Right kidney (tissue), 1 donor: ENCODE results near the gene CDON.
"Not testable (repeated sequence)": the region's sequence is repeated elsewhere in the genome, so short reads cannot be mapped to it uniquely, and the experiment has no call there.

Experiments used
- DNase-seq: peaks from one replicate; pipeline ENCODE4 v3.0.0-alpha.2; 2016

CDON gene

DNA sequence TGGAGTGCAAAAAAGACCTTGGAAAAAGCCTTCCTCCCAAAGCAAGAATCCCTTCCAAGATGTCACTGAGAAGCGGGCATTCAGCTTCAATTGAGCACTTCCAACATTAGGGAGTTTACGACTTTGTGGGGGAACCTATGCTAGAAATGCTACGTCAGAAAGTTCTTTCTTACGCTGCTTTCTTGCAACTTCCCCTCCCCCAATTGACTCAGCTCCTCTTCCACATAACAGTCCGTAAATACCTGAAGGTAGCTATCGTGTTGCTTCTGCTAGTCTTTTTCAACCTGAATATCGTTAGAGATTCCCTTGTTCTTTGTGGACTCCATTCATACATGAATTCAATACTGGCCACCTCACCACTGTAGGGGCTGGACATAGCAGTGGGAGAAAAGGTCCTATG lies 69.8 kb downstream of the CDON start:
- no peak for DNase-seq

DNA sequence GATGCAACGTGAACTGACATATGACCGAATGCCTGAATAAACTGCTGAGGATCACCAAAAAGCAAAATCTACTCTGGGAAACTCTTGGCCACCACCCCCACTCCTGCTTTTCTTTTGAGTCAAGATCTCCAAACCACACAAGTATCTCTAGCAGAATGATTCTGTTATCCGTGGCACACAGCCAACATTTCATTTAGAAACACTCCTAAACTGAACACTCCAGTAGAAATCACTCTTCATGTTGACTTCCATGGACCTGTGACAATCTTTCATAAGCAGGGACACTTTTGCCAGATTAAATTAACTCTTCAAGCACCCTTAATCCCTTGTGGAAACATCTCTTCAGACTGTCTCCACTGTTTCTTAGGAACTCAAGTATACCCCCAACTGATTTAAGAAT lies 72.4 kb downstream of the CDON start:
- DNase-seq = no peak

DNA sequence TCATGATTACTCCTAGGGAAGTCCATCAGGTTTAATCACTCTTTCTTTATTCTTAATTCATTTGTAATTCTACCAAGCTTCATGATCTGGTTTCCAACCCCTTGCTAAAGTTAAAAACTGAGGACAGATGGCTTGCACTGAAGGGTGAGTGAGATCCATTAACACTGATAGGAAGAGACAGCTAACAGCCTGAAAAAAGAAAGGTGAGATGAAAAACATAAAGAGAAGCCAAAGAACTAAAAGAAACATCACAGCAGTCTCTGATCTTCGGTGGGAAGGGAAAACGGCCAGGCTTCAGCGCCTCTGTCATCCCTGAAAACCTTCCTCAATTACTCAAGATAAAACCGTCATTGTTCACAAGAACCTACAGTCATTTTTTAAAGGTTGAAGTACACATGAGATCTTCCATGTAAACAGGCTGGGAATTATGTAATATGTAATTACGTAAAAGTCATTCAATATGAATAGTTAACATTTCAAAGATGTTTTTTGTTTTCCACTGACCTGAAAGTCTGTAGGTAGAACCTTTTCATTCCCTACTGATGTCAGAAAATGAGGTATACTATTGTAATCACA lies 75.5 kb downstream of the CDON start:
- no peak for DNase-seq

DNA sequence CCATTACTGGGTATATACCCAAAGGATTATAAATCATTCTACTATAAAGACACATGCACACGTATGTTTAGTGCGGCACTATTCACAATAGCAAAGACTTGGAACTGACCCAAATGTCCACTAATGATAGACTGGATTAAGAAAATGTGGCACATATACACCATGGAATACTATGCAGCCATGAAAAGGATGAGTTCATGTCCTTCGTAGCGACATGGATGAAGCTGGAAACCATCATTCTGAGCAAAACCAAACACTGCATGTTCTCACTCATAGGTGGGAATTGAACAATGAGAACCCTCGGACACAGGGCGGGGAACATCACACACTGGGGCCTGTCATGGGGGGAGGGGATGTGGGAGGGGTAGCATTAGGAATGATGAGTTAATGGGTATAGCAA lies 76.7 kb downstream of the CDON start:
- DNase-seq = not testable (repeated sequence)

- no peak for DNase-seq
Observed at GRCh38 chr11:125982348-125982730, 80.3 kb downstream of the CDON start.

- DNase-seq = no peak
Observed at GRCh38 chr11:125980436-125980835, 82.2 kb downstream of the CDON start.

DNA sequence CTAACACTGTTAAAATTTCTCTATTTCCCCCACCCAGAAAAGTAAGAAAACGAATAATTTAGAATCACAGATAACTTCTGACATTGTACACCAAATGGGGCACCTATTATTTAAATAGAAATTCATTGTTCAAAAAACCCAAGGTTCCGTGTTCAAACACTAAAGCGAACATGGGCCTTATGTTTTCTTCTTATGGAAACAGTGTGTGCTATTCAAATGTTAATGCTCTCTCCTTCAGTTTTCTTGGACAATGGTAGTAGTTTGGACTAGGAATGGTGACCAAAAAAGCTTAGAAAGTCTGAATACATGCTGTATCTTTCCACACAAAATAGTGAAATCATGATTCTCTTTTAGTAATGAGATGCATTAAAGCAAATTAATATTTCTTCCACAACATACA lies 83.2 kb downstream of the CDON start:
- no peak for DNase-seq

DNA sequence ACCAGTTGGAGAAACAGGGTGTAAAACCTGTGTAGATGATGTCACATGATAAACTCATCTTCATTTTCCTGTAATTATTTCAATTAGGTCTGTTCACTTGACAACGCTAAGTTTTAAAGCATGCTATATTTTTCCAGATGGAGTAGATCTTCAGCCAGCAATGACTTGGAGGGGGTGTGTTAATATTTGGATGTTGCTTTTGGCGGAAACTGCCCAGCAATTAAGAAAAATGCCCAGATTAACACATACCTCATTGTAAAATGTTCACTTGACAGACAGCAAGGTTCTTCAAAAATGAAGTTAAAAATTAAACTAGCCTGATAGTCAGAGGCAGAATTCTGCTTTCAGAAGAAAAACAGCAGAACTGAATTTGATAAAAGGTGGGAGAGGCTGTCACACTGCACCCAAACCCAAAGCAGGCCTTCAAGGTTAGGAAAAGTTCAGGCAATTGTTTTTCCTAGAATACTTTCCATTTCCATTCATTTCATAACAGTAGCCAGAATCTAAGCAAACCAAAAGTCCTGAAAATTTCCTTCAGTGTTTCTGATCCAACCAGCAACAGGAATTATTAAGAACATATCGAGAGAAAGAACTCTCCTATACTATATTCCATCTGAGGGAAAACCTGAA lies 83.8 kb downstream of the CDON start:
- DNase-seq = no peak

GRCh38 chr11:125978181-125978716 lies 84.4 kb downstream of the CDON start:
- no peak for DNase-seq

GRCh38 chr11:125977333-125977732 lies 85.3 kb downstream of the CDON start:
- DNase-seq = no peak

- DNase-seq = no peak
Observed at GRCh38 chr11:125976156-125976555, 86.5 kb downstream of the CDON start.

GRCh38 chr11:125975634-125976033 lies 87.0 kb downstream of the CDON start:
- DNase-seq = no peak

GRCh38 chr11:125974284-125974683 lies 88.4 kb downstream of the CDON start:
- DNase-seq = no peak

GRCh38 chr11:125971618-125972017 lies 91.0 kb downstream of the CDON start:
- DNase-seq = no peak

DNA sequence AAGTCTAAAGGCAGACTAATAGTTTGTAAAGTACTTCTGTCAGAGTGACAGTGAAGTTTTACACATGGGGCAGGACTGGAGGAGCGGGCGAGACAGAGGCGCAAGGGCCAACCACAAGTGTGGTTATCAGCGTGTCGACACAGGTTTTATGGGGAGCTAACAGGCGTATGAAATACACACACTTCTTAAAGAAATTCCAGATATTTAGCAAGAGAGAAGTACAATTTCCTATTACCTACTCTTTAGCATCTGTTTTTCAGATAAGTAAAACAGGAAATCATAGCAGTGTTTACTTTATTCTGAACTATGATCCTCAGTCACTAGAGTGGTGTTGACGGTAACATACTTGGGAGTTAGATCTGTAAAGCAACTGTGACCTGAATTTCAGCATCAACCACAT lies 94.3 kb downstream of the CDON start:
- no peak for DNase-seq

DNA sequence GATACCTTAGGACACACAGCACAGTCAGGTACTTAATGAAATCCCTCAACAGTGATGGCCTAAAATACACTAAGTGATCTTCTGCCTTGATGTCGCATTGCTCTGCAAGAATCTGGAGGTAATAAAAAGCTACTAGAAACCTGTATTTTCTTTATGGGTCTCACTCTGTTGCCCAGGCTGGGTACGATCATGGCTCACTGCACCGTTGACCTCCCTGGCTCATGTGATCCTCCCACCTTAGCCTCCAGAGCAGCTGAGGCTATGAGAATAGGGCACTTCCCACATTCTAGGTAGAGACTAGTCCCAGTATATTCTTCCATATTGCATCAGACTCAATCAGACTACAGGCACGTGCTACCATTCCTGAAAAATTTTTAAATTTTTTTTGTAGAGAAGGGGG lies 95.2 kb downstream of the CDON start:
- no peak for DNase-seq

DNA sequence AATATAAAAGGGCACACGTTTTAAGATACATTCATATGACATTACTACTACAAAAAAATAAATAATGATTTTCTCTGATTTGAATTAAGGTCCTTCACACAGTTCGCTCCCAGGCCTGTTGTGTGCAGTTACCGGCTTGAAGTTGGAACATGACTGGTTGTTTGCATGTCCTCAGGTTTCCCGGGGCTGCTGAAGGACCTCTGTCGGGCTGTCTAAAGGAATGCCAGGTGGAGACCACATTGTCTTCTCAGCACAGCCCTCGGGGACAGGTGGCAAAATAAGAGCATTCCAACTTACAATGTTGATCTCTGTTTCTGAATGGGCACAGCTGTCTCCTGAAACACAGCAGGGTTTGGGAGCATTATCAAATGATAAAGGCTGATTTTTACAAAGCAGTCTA lies 101.9 kb downstream of the CDON start:
- DNase-seq = no peak

GRCh38 chr11:125959931-125960330 lies 102.7 kb downstream of the CDON start:
- no peak for DNase-seq

- no peak for DNase-seq
Observed at GRCh38 chr11:125959511-125959910, 103.2 kb downstream of the CDON start.

DNA sequence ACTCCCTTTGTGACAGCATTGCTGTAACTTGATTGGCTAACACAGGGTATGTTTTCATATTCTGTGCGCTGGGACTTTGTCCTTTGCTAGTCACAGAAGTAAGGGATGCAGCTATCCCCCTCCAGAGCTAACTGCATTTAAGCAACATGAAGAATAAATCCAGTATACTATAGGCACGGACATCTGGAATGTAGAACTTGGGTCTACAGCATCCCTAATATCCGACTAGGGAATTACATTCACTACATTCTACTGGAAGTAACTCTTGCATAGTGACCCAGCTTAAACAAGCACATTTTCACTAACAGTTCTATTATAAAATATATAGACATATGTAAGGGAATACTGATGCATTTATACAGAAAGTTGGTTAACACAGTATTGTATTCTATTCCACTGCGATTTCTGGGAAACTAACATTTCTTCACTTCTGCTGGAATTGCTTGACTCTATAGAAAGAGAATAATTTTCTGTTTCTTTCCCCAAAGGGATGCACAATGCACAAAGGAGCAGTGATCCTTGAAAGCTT lies 103.7 kb downstream of the CDON start:
- no peak for DNase-seq

DNA sequence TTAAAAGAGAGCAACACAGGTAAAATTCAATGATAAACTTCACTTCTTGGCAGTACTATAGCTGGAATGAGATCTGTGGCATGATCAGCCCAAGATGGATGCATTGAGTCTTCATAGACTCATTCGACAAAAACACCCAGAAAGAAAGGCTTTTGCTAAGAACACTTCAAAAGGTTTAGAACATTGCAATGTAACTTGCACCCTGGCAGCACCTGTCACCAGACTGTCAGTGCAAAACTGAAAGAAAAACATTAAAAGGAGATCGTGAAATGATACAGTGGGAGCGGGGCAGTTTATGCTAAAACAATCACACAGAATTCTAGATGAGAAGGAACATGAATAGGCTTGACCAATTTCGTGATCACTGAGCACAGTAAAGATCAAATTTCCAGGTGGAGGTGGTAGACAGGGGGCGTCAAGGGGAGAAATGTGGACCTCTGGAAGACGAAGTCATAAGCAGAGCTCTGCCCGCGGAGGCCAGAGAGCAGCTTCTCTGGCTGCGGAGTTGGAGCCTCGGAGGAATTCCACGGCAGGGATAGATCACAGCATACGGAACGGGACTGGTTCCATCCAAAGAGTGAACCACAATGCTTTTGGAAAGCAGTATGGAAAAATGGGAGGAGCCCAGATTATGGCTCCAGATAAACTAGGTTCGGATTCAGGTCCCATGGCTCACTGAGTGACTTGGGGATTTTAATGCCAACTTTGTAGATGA lies 104.9 kb downstream of the CDON start:
- no peak for DNase-seq

DNA sequence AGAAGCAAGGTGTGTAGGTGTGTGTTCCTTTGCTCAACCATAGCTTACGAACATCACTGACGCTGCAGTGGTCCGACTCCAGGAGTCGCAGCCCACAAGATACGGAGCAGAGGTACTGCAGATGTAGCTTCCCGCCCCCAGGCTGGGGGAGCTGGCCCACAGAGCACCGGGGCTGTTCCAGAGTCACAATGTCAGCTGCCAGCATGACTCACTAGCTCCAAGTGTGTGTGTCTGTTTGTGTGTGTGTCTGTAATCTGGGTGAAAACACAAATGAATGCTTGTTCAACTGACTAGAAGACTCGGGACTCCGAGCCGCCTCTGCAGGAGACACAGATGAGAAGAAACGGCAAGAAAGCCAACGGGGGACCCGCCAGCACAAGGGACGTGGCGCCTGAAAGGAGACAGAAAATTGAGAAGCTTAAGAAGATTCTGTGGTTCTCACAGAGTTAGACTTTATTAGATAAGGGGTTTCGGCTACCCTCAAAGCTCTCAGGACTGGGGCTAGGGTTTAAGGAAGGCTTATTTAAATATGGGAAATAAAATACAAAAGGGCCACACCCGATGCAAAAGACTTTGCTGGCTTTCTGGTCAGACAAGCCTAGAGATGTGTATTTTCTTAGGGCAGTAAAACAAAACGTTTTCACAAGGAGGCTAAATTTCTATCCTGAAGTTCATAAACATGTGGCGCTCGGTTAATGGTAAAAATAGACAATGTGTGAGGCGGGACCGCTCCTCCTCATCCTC lies 106.1 kb downstream of the CDON start:
- DNase-seq = no peak

DNA sequence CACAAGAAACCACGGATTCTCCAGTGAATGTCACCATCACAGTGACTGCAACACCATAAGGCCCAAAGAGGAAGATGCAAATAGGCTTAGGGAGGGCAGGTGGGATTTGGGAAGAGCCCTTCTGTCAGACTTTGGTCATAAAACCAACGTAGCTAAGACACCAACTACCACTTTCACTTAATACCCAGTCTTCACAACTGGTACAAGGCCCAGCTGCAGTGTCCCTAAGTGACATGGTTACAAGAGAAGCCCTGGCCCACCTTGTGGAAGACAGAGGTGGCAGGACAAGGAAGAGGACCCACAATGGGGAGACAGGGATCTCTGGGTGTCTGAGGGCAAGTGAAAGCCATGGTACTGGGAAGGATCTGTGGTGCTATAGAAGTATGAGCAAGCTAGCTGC lies 106.8 kb downstream of the CDON start:
- no peak for DNase-seq
